GM19328 (cell line): ENCODE measurements around the gene MKNK2.
A peak's percentile ranks its signal among the peaks of the same experiment; 100 is the strongest.

Source experiments
- ATAC-seq: cut with Tn5 transposase; IDR thresholded peaks from one replicate; pipeline ENCODE4 v1.9.1; 2021; ENCODE audit warnings: mild to moderate bottlenecking, moderate library complexity; ENCODE audit not compliant: unreplicated experiment

The MKNK2 gene

GRCh38 chr19:2058570-2059421, 7.8 kb upstream of the MKNK2 start:
- ATAC-seq: no peak

GRCh38 chr19:2057484-2058469, 6.7 kb upstream of the MKNK2 start:
- no peak for ATAC-seq

- no peak for ATAC-seq
These were observed 5.8 kb upstream of the MKNK2 start for GRCh38 chr19:2056837-2057192.

GRCh38 chr19:2055931-2056836, 5.1 kb upstream of the MKNK2 start:
- no peak for ATAC-seq

- ATAC-seq: no peak
These were observed 3.7 kb upstream of the MKNK2 start for GRCh38 chr19:2054763-2055162.

GRCh38 chr19:2053601-2054389, 2.8 kb upstream of the MKNK2 start:
- ATAC-seq: no peak

GRCh38 chr19:2051773-2052704, 995 bp upstream of the MKNK2 start:
- no peak for ATAC-seq

GRCh38 chr19:2050349-2050990, 574 bp downstream of the MKNK2 start:
- ATAC-seq: peak; percentile 7

GRCh38 chr19:2049741-2050348, 1.2 kb downstream of the MKNK2 start:
- no peak for ATAC-seq

GRCh38 chr19:2048959-2049740, 1.9 kb downstream of the MKNK2 start:
- no peak for ATAC-seq

GRCh38 chr19:2048104-2048958, 2.7 kb downstream of the MKNK2 start:
- no peak for ATAC-seq

GRCh38 chr19:2047449-2048103, 3.5 kb downstream of the MKNK2 start:
- no peak for ATAC-seq

GRCh38 chr19:2047076-2047448, 4.0 kb downstream of the MKNK2 start:
- ATAC-seq: no peak

GRCh38 chr19:2046046-2046907, 4.8 kb downstream of the MKNK2 start:
- ATAC-seq: no peak

GRCh38 chr19:2045501-2046045, 5.5 kb downstream of the MKNK2 start:
- no peak for ATAC-seq
